Prostate gland (tissue), 2 donors: ENCODE results near the gene CACNA1I.

Source experiments
- POLR2A ChIP-seq: fragments of 450-650 bp; IDR thresholded peaks from one replicate; pipeline ENCODE4 v1.6.1; 2016; ENCODE audit warnings: antibody characterized with exemption, mild to moderate bottlenecking
- TF ChIP-seq, protein P1 (sequence below), 4 experiments: fragments of 200-600 bp in 2 of 4; fragments of 450-650 bp in 2 of 4; sonication (generic) in 2 of 4; IDR thresholded peaks; 1 replicate in 3 of 4; 2 replicates in 1 of 4; pipeline ENCODE4 v1.5.1; 2016 to 2019; ENCODE audit warnings: antibody characterized with exemption in 4 of 4, mild to moderate bottlenecking in 2 of 4, moderate library complexity in 2 of 4

- TF ChIP-seq, protein P1, sequence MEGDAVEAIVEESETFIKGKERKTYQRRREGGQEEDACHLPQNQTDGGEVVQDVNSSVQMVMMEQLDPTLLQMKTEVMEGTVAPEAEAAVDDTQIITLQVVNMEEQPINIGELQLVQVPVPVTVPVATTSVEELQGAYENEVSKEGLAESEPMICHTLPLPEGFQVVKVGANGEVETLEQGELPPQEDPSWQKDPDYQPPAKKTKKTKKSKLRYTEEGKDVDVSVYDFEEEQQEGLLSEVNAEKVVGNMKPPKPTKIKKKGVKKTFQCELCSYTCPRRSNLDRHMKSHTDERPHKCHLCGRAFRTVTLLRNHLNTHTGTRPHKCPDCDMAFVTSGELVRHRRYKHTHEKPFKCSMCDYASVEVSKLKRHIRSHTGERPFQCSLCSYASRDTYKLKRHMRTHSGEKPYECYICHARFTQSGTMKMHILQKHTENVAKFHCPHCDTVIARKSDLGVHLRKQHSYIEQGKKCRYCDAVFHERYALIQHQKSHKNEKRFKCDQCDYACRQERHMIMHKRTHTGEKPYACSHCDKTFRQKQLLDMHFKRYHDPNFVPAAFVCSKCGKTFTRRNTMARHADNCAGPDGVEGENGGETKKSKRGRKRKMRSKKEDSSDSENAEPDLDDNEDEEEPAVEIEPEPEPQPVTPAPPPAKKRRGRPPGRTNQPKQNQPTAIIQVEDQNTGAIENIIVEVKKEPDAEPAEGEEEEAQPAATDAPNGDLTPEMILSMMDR (IDR thresholded peaks at IDR 0.05), result no peak
- no peak for TF ChIP-seq POLR2A
Observed at GRCh38 chr22:39524753-39525657, 45.5 kb upstream of the CACNA1I start.
